Endothelial cell (in vitro differentiated cells): ENCODE measurements around the gene OR52E2. TPM values are rescaled to one million over a fixed set of nuclear protein-coding genes. Genes with fewer than 3 reads are reported as not detected.
"Not testable (repeated sequence)": the region's sequence is repeated elsewhere in the genome, so short reads cannot be mapped to it uniquely, and the experiment has no call there.

ENCODE experiments used
- DNase-seq: peaks from one replicate; pipeline ENCODE4 v3.0.0; 2021; ENCODE audit warnings: low spot score
- H3K27ac Mint-ChIP-seq: one replicate; pipeline ENCODE4 v1.8.0; 2021; ENCODE audit warnings: mixed read lengths, inconsistent platforms; ENCODE audit not compliant: unreplicated experiment
- H3K27me3 Mint-ChIP-seq: one replicate; pipeline ENCODE4 v1.8.0; 2021; ENCODE audit warnings: mild to moderate bottlenecking, moderate library complexity, mixed read lengths, inconsistent platforms; ENCODE audit not compliant: unreplicated experiment
- H3K36me3 Mint-ChIP-seq: one replicate; pipeline ENCODE4 v1.8.0; 2021; ENCODE audit warnings: mild to moderate bottlenecking, low read depth, mixed read lengths, inconsistent platforms; ENCODE audit not compliant: unreplicated experiment
- H3K4me1 Mint-ChIP-seq: one replicate; pipeline ENCODE4 v1.8.0; 2021; ENCODE audit warnings: mild to moderate bottlenecking, mixed read lengths, inconsistent platforms; ENCODE audit not compliant: unreplicated experiment
- H3K4me3 Mint-ChIP-seq: one replicate; pipeline ENCODE4 v1.8.0; 2021; ENCODE audit warnings: mild to moderate bottlenecking, mixed read lengths, inconsistent platforms; ENCODE audit not compliant: unreplicated experiment
- H3K9me3 Mint-ChIP-seq: one replicate; pipeline ENCODE4 v1.8.0; 2021; ENCODE audit warnings: mixed read lengths, inconsistent platforms; ENCODE audit not compliant: unreplicated experiment
- total RNA-seq: library from RNA; stranded (reverse); fragmentation: NEBNext Ultra II Directional; extraction: Animal tissue kit (Norgen Biotek cat#: 25700); gene quantifications from one replicate; pipeline ENCODE4 v1.2.1, GENCODE V29; 2021; ENCODE audit not compliant: unreplicated experiment
- TF ChIP-seq, protein P1 (sequence below): fragments of 200-600 bp; sonication (generic); IDR thresholded peaks from one replicate; pipeline ENCODE4 v1.5.0; 2021; ENCODE audit warnings: antibody characterized with exemption; ENCODE audit not compliant: unreplicated experiment

The OR52E2 gene
- total RNA-seq, 1 donor from 2014 or later = not detected

DNA sequence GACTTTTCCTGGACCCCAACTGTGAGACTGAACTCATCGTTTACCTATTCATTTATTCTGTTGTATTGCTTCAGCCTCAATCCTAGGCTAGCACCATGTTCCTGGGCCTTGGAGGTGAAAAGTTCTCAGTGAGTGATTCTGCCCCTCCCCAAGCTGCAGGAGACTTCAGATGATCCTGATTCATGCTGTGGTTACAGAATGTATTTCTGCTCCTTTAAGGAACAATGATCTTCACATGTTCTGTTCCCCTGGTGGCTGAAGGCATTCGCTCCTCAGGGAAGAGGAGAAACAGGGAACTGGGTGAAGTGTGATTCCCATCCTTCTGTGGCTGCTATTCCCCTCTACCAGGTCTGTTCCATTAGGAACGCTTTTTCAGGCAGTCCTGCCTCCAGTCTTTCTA is 12.4 kb upstream of the OR52E2 start:
- H3K4me1 Mint-ChIP-seq = no peaks in the 10 kb centered on the region
- H3K27me3 Mint-ChIP-seq = no peaks in the 10 kb centered on the region
- TF ChIP-seq, protein P1, sequence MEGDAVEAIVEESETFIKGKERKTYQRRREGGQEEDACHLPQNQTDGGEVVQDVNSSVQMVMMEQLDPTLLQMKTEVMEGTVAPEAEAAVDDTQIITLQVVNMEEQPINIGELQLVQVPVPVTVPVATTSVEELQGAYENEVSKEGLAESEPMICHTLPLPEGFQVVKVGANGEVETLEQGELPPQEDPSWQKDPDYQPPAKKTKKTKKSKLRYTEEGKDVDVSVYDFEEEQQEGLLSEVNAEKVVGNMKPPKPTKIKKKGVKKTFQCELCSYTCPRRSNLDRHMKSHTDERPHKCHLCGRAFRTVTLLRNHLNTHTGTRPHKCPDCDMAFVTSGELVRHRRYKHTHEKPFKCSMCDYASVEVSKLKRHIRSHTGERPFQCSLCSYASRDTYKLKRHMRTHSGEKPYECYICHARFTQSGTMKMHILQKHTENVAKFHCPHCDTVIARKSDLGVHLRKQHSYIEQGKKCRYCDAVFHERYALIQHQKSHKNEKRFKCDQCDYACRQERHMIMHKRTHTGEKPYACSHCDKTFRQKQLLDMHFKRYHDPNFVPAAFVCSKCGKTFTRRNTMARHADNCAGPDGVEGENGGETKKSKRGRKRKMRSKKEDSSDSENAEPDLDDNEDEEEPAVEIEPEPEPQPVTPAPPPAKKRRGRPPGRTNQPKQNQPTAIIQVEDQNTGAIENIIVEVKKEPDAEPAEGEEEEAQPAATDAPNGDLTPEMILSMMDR = no peak
- DNase-seq = no peak
- no peak overlapping the region for H3K4me3 Mint-ChIP-seq
- no peaks in the 10 kb centered on the region for H3K9me3 Mint-ChIP-seq
- H3K36me3 Mint-ChIP-seq = no peaks in the 10 kb centered on the region
- no peak overlapping the region for H3K27ac Mint-ChIP-seq

DNA sequence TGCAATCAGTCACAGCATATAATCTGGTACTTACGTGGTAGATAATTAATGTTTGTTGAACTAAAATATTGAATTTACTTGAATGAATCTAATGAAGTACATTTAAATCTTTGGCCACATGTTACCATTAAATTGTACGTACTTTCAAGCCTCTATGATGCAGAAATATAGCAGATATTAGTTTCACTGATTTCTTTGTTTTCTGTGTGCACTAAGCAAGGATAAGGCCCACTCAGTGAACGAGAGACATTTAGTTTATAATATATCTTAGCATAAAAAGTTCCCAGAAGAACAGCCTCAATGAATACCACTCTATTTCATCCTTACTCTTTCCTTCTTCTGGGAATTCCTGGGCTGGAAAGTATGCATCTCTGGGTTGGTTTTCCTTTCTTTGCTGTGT is 9.8 kb upstream of the OR52E2 start, which contains the start of gene OR52E1:
Gene OR52E1, plus strand, starts transcription at position 301 of the 400 bp plus-strand sequence.
- Mint-ChIP-seq H3K27ac (no peak within 1 kb of the TSS), H3K36me3 (no peaks in the 10 kb centered on the region), H3K9me3 (no peaks in the 10 kb centered on the region), H3K4me1 (no peaks in the 10 kb centered on the region), H3K27me3 (no peaks in the 10 kb centered on the region), H3K4me3 (no peak within 1 kb of the TSS)
- no peak for DNase-seq
- TF ChIP-seq, protein P1 = no peak

DNA sequence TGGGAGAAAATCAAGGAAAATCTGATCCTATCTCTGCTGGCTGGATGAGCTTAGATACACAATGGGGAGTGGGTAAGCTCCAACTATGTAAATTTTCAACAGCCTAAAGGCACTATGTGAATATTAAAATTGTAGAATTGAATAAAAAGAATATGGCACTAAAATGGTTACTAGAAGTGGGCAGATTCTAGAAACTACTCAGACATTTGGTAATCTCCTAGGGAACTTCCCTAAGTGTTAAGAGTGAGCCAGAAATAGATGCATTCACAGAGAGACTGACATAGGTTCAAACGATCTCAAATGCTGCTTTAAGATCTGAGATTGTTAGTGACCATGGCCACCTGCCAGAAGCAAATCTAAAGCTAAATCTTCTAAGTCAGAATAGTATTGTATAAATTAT is 5.6 kb upstream of the OR52E2 start:
- H3K4me3 Mint-ChIP-seq = no peak overlapping the region
- no peaks in the 10 kb centered on the region for H3K36me3 Mint-ChIP-seq
- no peaks in the 10 kb centered on the region for H3K9me3 Mint-ChIP-seq
- no peaks in the 10 kb centered on the region for H3K4me1 Mint-ChIP-seq
- DNase-seq = no peak
- H3K27me3 Mint-ChIP-seq = no peaks in the 10 kb centered on the region
- TF ChIP-seq, protein P1 = no peak
- no peak overlapping the region for H3K27ac Mint-ChIP-seq

DNA sequence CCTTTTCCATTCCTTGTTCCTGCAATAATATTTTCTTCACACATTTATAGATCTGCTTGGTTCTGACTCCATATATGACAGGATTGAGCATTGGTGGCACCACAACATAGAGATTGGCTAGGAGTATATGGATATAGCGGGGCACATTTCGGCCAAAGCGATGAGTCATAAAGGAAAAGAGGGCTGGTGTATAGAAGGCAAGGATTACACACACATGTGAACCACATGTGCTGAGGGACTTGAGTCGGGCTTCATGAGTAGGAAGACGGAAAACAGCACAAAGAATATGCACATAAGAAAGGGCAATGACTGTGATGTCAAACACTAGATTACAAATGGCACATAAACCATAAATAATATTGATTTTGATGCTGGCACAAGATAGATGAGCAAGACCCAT is 748 bp downstream of the OR52E2 start:
- not testable (repeated sequence) for H3K4me1 Mint-ChIP-seq, H3K4me3 Mint-ChIP-seq, H3K27me3 Mint-ChIP-seq, DNase-seq, H3K9me3 Mint-ChIP-seq, H3K27ac Mint-ChIP-seq, H3K36me3 Mint-ChIP-seq

DNA sequence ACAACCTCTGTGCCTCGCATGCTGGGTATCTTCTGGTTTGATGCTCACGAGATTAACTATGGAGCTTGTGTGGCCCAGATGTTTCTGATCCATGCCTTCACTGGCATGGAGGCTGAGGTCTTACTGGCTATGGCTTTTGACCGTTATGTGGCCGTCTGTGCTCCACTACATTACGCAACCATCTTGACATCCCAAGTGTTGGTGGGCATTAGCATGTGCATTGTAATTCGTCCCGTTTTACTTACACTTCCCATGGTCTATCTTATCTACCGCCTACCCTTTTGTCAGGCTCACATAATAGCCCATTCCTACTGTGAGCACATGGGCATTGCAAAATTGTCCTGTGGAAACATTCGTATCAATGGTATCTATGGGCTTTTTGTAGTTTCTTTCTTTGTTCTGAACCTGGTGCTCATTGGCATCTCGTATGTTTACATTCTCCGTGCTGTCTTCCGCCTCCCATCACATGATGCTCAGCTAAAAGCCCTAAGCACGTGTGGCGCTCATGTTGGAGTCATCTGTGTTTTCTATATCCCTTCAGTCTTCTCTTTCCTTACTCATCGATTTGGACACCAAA is 12.6 kb downstream of the OR52E2 start:
- Mint-ChIP-seq H3K4me1 (no peaks in the 10 kb centered on the region), H3K36me3 (no peaks in the 10 kb centered on the region), H3K9me3 (no peaks in the 10 kb centered on the region), H3K4me3 (no peak overlapping the region), H3K27me3 (no peaks in the 10 kb centered on the region), H3K27ac (no peak overlapping the region)
- TF ChIP-seq, protein P1 = no peak
- no peak for DNase-seq
